GM19025 (cell line): ENCODE measurements around the gene MYO1D.

Experiments
- ATAC-seq: cut with Tn5 transposase; IDR thresholded peaks from one replicate; pipeline ENCODE4 v1.9.1; 2021; ENCODE audit warnings: mild to moderate bottlenecking, low read depth, moderate library complexity; ENCODE audit not compliant: unreplicated experiment

The MYO1D gene

DNA sequence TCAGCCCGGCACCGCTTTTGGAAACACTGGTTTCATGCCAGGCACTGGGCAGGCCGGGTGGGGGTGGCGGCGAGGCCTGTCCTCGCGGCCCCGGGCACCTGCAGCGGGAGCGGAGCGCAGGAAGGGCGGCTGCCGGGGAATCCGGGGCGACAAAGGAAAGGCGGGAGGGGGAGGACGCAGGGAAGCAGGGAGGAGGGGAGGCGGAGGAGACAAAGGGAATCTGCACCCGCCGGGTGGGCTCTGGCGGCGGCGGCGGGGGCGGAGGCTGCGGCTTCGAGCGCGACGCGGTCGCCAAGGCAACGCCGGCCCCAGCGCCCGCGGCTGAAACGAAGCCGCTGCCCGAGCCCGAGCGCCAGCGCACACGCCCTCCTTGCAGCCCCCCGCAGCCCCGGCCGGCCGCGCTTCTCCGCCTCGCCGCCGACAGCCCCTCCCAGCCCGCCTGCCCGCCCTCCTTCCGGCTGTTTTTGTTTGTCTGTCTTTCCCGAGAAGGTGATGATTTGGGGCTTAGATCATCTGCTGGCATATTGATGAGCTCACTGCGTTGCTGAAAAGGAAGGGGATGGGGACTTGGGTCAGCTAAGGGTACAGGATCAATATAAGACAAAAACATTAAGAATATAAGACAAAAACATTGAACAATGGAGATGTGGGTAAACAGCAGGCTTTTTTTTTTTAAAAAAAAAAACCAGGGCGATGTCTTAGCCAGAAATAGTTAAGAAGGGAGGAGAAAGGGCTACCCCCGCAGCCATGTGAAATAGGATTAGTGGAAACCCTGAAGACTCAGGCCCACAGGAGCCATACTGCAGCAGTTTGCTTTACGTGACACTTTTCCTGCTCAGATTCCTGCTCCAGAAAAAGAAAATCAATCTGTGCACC lies 357.5 kb downstream of the MYO1D start:
- ATAC-seq: no peak

DNA sequence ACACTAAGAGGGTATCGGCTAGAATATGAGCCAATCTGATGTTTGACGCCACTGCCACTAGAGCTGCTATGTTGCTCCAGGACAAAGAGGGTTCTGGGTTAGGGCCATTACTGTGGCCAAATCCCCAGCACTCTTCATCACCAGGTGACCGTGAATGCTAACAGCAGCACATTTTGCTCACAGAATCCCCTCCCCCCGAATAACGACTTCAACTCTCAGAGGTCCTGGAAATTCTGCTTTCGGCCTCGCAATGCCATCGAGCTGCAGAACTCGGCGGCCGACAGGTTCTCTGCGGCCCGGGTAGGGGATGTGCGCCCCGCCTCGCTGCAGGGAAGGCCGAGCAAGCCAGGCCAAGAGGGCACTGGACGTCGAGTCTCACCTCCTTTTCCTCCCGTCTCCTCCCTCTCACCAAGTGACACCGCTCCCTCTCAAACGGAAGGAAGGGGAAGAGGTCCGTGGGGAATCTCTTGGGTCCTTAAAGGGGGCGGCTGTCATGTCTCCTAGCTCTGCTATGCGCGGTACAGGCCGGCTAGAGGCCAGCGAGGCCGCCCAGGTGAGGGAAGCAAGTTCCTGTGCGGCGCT lies 358.2 kb downstream of the MYO1D start:
- no peak for ATAC-seq

DNA sequence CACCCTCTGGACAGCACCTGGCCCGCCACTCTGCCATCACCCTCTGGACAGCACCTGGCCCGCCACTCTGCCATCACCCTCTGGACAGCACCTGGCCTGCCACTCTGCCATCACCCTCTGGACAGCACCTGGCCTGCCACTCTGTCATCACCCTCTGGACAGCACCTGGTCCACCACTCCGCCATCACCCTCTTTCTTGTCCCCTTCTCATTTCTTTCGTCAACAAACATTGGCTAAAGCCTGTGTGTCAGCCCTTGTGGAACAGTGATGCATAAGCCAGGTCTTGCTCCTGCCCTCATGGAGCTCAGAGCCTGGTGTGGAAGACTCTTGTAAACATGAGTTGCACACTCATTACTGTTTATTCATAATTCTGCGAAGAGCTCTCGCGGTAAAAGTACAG lies 358.9 kb downstream of the MYO1D start:
- ATAC-seq: no peak

DNA sequence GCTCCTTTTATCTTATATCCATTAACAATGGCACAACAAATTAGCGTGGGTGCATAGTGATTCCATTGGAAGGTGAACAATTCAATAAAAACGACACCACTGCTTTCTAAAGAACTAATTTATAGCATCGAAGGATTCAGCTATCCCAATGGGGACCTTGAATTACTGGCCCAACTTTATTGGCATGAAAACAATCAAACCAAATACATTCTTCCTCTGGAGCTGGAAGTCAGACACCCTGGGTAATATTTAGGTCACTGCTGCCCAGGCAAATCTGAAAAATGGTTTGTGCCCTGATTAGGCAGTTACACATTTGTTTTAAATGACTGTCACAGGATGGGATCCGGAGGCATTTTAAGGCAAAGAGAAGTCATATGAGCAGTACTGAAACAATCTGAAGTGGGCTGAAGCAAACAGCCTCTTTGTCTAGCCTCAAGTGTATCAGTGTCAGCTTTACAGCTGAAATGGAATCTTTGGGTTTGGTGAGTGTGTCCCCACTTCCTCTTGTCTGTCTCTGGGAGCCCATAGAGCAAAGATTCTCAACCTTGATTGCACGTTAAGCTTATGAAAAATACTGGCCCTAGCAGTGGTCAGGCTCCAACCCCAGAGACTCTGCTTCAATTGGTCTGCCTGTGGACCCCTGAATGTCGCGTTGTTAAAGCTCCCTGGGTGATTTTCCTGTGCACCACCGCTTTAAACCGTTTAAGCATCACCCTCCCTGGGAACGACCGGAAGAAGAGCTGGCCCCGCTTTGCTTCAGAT lies 359.8 kb downstream of the MYO1D start:
- ATAC-seq: no peak

DNA sequence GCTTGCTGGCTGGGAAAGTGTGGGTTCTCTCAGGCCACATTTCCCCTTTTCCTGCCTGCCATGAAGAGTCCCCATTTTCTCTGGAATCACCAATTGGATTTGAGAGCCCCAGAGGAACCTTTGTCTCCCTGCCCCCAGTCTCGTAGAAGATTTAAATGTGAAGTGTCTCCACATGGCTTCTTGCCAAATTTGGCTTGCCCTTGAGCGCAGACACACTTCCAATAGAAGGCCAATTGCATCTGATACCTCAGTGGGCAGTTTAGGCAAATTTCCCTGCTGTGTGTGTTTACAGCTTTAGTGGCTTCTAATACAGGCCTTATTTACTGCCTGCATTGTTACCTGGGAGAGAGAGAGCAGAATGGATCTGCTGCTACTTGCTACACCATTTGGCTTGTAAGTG lies 360.5 kb downstream of the MYO1D start:
- no peak for ATAC-seq

DNA sequence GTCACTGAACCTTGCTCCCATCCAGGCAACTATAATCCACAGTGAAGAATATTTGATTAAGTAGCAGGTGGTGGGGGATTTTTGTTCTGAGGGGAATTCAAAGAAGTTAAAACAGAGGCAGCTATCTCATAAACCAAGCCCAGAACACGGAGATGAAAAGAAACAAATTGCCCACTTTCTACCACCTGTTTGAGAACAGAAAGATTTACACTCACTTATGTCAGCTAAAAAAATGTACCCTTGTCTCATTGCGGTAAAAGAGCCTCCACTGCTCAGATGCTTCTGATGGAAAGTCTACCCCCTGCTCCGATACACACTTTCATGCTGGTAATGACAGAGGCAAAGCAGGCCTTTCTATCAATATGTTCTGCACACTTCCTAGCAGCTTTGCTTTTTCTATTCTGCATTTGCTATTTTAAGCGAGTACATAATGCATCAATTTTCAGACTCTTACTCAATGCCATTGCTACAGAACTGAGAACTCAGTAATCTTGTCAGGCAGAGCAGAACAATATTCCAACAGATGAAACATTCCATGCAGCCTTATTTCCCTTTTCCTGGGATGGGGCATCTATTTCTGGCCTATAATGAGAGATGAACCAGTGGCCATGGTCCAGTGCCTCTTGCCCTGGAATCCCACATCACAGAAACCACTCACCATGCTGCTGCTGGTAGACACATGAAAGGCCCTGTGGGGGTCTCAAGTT lies 361.1 kb downstream of the MYO1D start:
- no peak for ATAC-seq

DNA sequence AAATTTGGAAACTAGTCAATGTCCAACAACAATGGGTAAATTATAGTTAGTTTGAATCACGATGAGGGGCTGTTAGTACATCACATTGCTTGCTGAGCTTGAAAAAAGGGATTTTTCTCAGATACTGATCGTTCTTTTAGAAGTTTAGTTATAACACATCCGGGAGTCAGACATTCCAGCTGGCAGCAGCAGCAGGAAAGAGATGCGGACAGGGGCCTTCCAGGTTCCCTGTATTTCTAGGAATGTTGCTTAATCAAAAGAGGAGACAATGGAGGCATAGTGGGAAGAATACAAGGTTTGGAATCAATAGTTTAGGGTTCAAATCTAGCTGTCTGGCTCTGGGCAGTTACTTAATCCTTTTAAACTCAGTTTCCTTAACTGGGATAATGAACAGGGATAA lies 362.3 kb downstream of the MYO1D start:
- no peak for ATAC-seq

DNA sequence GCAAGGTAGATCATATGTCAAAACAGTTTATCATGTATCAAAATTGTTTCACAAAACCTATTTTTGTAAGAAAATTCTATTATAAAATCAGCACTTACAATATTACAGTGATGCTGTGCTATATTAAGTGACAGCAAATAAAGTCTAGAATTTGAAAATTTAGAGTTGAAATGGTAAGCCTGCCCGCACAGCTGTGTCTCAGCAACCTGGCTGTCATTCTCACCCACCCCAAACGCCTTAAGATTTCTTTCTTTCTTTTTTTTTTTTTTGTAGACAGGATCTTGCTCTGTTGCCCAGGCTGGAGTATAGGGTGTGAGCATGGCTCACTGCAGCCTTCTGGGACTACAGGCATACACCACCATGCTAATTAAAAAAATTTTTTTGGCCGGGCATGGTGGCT lies 363.3 kb downstream of the MYO1D start:
- ATAC-seq: no peak

DNA sequence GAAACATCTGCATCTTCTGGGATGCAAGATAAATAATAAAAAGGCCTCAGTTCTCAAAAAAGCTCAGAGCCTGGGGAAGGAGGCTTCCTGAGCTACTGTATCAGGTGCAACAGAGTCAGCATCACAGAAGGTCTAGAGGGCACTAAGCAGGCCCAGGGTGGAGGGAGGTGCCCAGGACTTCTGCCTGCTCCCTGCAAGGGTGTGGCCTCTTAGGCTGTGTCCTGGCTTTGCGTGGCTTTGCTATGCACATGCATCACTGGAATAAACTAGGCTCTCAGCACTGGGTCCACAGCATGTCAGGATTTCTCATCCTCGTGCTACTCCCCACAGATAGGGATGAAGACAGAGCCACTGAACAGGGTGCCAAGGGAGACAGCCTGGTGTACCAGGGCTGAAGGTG lies 364.6 kb downstream of the MYO1D start:
- no peak for ATAC-seq

DNA sequence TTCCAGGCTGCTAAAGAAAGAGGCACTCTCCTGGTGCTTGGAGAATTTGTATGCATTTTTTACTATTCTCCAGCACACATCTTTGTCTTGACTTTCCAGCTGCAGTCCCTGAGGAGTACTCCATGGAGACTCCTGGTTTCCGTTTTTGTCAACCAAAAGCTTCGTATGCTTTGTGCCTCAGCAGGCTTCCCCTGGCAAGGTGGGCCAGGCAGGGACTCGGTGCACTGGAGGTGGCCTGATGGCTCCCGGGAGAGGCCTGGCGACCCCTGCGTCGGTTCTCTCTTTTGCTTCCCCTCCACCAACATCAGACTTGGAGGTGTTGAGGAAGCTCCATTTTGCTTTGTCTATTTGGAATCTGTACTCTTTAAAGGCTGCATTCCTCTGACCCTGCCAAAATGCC lies 366.5 kb downstream of the MYO1D start:
- no peak for ATAC-seq

DNA sequence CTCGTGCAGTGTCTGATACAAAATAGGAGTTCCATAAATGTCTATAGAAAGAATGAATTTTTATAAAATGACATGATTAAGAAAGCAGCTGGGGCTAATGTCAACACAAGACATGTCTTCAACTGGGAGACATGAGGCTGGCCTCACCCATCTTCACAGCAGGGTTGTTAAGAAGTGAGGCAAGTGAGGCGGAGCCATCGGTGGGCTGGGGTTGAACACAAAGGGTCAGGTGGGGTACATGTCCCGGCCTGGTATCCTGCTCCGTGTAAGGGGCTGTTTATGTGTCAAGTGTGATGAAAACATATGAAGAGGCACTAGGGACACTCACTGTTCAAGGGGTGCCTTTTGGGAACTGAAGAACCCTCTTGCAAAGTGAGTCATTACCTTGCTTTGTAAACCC lies 368.0 kb downstream of the MYO1D start:
- ATAC-seq: no peak

DNA sequence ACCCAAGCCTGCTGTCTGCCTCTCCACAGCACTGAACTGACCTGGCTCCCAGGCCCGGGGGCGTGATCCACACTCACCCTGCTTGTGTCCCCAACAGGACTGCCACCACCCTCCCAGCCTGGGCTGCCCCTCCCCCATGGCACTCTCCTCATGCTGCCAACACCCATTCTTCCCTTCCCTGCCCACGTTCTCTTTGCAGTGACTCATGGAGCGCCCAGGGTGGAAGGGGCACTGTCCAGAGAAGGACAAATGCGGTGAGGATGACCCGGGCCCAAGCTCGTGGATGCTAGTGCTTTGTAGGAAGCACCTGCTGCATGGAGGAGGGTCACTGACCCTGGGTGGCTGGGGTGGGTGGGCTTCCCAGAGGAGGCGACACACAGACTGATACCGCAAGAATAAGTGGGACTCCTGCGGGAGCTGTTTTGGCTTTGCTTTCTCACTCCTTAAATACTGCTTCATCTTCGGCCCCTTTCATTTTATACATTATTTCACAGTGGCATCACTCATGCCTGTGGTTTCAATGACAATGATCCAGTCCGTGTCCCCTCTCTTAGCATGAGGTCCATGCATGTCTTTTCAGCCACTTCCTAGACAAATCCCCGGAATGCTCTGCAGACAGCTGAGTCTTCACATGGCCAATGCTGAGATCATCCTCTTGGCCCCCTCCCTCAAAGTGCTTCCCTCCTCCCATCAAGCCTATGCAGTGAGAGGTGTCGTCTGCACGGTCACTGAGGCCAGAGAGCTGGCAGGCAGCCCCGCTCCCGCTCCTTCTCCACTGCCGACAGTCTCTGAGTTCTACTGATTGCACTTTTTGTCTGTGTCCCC lies 372.5 kb downstream of the MYO1D start:
- no peak for ATAC-seq

DNA sequence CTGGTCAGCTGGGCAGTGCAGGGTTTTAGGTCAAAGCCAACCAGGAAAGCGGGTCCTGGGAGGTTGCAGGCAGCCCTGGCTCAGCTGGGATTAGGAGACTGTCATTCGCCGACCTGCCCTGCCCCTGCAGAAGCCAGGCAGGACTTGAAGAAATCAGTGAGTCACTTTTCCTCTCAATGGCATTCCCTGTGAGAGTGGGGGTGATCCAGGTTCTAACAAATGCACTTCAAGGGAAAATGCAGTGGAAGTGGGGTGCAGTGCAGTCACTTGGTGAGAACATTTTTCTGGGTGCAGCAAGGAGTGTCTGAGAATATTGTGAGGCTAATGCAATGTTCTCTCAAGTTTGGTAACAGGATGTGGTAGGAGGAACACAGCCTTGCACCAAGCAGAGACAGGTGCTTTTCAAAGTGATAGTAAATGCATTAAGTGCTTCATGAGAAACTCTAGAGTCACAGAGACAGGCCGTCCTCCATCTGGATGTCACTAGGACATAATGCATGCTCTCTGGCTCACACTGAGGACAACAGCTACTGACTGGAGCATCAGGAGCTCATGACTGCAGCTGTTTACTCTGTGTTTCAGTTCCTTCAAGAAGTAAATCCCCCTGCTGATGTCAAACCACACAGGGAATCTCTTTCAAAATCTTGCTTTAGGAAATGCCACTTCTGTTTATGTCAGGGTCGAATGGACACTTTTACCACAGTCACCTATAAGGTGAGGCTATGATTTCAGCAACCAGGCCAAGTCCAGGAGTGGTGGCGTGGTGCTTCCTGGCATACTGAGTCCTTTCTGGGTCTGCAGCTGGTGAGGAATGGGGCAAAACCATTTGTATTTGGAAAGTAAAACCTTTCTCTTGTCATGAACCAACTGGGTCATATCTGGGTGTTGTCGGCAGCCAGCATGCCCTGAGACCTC lies 373.4 kb downstream of the MYO1D start:
- ATAC-seq: peak; percentile 86

DNA sequence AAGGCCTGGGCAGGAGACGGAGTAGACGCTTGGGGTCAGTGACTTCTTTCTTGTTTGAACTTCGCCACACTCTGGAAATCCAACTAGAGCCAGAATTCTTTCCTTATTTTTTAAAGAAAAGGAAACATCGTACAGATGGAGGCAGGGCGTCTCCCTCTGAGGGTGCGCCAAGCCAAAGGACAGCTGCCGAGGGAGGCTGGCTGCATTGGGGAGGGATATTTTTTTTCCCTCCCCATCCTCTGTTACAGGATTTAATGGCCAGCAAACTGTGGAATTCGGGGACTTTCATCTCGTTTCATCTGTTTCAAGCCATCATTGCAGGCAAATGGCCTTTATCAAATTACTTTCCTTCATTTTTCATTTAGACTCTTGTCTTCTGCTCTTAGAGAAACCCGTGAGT lies 374.2 kb downstream of the MYO1D start:
- ATAC-seq: no peak

DNA sequence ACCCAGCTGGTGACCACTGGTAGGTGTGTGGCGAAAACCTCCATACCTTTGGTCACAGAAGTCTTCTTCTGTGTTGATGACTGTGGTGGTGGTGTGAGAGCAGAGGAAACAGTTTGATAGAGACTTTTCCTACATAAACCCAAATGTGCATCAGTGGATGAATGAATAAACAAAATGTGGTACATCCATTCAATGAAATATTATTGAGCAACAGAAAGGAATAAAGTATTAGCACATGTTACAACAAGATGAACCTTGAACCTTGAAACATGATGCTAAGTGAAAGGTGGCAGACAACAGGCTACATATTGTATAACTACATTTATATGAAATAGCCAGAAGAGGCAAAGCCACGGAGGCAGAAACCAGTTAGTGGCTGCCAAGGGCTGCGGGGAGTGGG lies 374.9 kb downstream of the MYO1D start:
- no peak for ATAC-seq

DNA sequence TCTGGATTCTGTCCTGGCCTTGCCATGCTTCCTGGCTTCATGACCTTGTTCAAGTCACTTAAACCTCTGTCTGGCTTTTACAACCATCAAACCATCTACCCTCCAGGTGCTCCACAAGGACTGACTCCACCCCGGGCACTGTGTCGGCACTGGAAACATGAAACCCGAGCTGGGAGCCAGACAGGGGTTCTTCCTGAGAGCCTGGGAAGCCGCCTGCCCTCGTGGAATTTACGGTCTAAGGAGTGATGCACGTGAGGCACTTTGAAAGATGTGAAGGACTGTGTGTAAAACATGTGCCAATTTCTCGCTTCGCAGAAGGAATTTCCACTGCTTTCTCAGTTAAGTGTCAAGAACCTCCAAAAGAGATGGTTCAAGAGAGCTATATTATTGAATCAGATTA lies 378.5 kb downstream of the MYO1D start:
- ATAC-seq: no peak

DNA sequence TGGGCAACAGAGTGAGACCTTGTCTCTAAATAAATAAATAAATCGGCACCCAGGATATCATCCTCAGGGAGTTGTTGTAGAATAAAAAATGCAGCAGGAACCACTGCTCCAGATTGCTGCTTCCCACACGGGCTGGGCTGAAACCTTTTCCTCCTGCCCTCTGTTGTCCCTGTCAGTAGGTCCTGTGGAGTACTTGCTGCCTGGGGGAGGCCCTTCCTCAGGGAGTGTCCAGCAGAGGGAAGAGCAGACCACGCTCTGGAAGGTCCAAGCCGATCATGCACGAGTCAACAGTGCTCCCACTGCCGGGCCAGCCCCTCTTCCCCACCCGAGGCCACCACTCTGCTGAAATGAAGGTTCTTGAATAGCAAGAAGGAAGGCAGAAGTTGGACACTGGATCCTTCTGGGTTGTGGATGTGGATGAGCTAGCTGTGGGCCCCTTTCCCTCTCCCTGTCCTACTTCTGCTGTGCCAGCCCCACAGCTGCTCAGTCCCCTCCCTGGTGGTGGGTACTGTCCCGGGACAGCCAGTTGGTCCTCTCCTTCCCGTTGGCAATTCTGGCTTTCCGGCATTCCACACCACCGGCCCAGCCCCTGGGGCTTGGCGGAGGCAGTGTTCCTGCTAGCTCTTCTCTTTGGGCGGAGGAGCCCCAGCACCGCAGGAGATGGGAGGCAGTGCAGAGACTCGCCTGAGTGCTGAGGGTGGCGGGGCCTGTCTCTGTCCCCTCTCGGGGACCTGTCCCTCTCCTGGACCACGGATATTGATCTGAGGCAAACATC lies 379.3 kb downstream of the MYO1D start:
- no peak for ATAC-seq

DNA sequence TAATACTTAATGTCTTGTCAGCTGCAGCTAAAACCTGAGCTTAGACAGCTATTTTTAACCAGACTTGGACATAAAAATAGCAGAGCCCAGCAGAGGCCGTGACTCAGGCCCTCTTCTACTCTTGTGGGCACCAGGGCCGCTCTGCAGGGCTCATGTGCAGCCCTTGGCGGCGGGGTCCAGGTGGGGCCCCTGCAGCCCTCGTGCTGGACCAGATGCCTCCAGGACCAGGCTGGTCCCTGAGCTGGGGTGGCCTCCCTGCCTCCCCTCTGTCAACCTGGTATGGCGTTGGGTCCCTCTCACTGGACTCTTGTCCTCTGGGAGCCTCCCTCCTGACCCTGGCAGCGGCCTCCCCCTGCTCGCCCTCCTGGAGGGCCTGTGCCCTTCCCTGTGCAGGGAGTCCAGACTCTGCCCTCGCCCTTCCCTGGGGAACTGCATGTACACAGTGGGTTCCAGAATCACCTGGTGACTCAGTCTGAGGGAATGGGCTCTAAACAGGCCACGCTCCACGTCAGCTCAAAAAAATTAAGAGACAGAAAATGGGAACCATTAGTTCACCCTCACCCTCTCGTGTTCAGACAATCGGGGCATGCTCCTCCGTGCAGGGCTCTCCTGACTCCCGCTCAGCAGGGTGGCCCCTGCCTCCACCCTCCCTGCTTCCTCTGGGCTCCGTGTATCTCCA lies 380.4 kb downstream of the MYO1D start:
- ATAC-seq: no peak
